Body of pancreas (tissue), 4 donors: ENCODE data around the gene COLEC12. TPM values are rescaled to one million over a fixed set of nuclear protein-coding genes. Genes with fewer than 3 reads are reported as not detected.

Experiments used
- ATAC-seq: fragments of 150-250 bp; one replicate; pipeline ENCODE4 v1.9.1; 2016
- DNase-seq, 4 donors: peaks; one replicate each; pipeline ENCODE4 v3.0.0-alpha.2; 2019
- H3K27ac ChIP-seq, 4 donors: fragments of 200-600 bp; sonication (generic); 1 replicate in 3 of 4; 2 replicates in 1 of 4; pipeline versions ENCODE4 v1.5.1 to v1.6.1; 2016 to 2019; ENCODE audit warnings: mild to moderate bottlenecking in 1 of 4, mixed read lengths in 1 of 4, moderate library complexity in 1 of 4
- H3K27me3 ChIP-seq, 2 donors: fragments of 200-600 bp; sonication (generic); one replicate each; pipeline ENCODE4 v1.6.0; 2016; ENCODE audit warnings: mild to moderate bottlenecking in 1 of 2
- H3K36me3 ChIP-seq, 2 donors: fragments of 200-600 bp; sonication (generic); replicated peaks in 1 of 2; 2 replicates each; pipeline ENCODE4 v1.5.1; 2016; ENCODE audit warnings: low read depth in 2 of 2; ENCODE audit not compliant: insufficient read depth in 1 of 2
- H3K4me1 ChIP-seq: fragments of 200-600 bp; sonication (generic); one replicate; pipeline ENCODE4 v1.6.0; 2016
- H3K4me3 ChIP-seq, 2 donors: fragments of 200-600 bp; sonication (generic); 1 replicate in 1 of 2; 2 replicates in 1 of 2; pipeline ENCODE4 v1.5.1; 2016 to 2019
- H3K9me3 ChIP-seq, 3 donors: fragments of 200-600 bp; sonication (generic); 1 replicate in 2 of 3; 2 replicates in 1 of 3; pipeline ENCODE4 v1.5.1; 2016
- CTCF ChIP-seq, 7 experiments: fragments of 450-650 bp in 4 of 7; fragments of 200-600 bp in 3 of 7; sonication (generic) in 3 of 7; IDR thresholded peaks; one replicate each; pipeline ENCODE4 v1.5.1; 2016 to 2019; ENCODE audit warnings: antibody characterized with exemption in 7 of 7
- POLR2A ChIP-seq, 3 donors: fragments of 450-650 bp; IDR thresholded peaks; one replicate each; pipeline ENCODE4 v1.6.1; 2016; ENCODE audit warnings: antibody characterized with exemption in 3 of 3, mild to moderate bottlenecking in 2 of 3
- WGBS, 2 donors: methylation state at CpG; one replicate each; pipeline ENCODE4 v1.1.5; 2017; 5-methylcytosine and 5-hydroxymethylcytosine counted together
- intact Hi-C: fragments of 100-400 bp; cut with DNase I; formaldehyde crosslinking; loops from one replicate; pipeline ENCODE4 v1.15.1; 2023
- total RNA-seq, 2 donors: library from RNA; depleted of rRNA; stranded (reverse); fragments of >200 nt; gene quantifications; one replicate each; pipeline ENCODE4 v1.1.0, GENCODE V29; 2016

COLEC12 gene
- total RNA-seq, 2 donors from 2014 or later, result 3.6 to 4.2 TPM

- Histone ChIP-seq H3K27ac (peak overlapping the region in 3 of 4 donors; percentile 10 to 22 (median 21)), H3K27me3 (no peaks in the 10 kb centered on the region), H3K36me3 (no peaks in the 10 kb centered on the region), H3K4me3 (no peak overlapping the region), H3K4me1 (peaks cover 14% of the 10 kb centered on the region), H3K9me3 (no peaks in the 10 kb centered on the region)
- intact Hi-C loops, result no loop called here
- DNase-seq (peak in 3 of 4 donors; percentile 13 to 33 (median 14)), ATAC-seq (peak; percentile 77)
- WGBS, 2 donors, result 39 to 48% methylated on average over 6 of the region's 6 CpGs
- no peak for TF ChIP-seq POLR2A (IDR thresholded peaks at IDR 0.05)
- no peak for TF ChIP-seq CTCF (IDR thresholded peaks at IDR 0.05)
Measured at GRCh38 chr18:421247-422155, 79.0 kb downstream of the COLEC12 start.

GRCh38 chr18:420661-421246 lies 79.7 kb downstream of the COLEC12 start:
- intact Hi-C loops, result no loop called here
- WGBS, 2 donors, result 77 to 80% methylated on average over 3 of the region's 3 CpGs
- H3K4me1 ChIP-seq, result peaks cover 14% of the 10 kb centered on the region
- no peak overlapping the region for H3K4me3 ChIP-seq
- no peaks in the 10 kb centered on the region for H3K36me3 ChIP-seq
- no peaks in the 10 kb centered on the region for H3K27me3 ChIP-seq
- no peak for ATAC-seq
- DNase-seq, result no peak
- peak overlapping the region in 1 of 4 donors; percentile 22 for H3K27ac ChIP-seq
- TF ChIP-seq CTCF (IDR thresholded peaks at IDR 0.05), result no peak
- no peak for TF ChIP-seq POLR2A (IDR thresholded peaks at IDR 0.05)
- H3K9me3 ChIP-seq, result no peaks in the 10 kb centered on the region

GRCh38 chr18:419541-420175 lies 80.8 kb downstream of the COLEC12 start:
- Histone ChIP-seq H3K4me3 (no peak overlapping the region), H3K27ac (no peak overlapping the region), H3K36me3 (no peaks in the 10 kb centered on the region), H3K27me3 (no peaks in the 10 kb centered on the region), H3K4me1 (peaks cover 14% of the 10 kb centered on the region), H3K9me3 (no peaks in the 10 kb centered on the region)
- DNase-seq (no peak), ATAC-seq (no peak)
- intact Hi-C loops, result no loop called here
- no peak for TF ChIP-seq CTCF (IDR thresholded peaks at IDR 0.05)
- no peak for TF ChIP-seq POLR2A (IDR thresholded peaks at IDR 0.05)
- WGBS, 2 donors, result 80 to 84% methylated on average over 5 of the region's 5 CpGs

- H3K36me3 ChIP-seq, result no peaks in the 10 kb centered on the region
- no peaks in the 10 kb centered on the region for H3K9me3 ChIP-seq
- H3K27ac ChIP-seq, result no peak overlapping the region
- H3K4me3 ChIP-seq, result no peak overlapping the region
- H3K4me1 ChIP-seq, result peaks cover 14% of the 10 kb centered on the region
- H3K27me3 ChIP-seq, result no peaks in the 10 kb centered on the region
- no peak for TF ChIP-seq CTCF (IDR thresholded peaks at IDR 0.05)
- no peak for TF ChIP-seq POLR2A (IDR thresholded peaks at IDR 0.05)
- DNase-seq, result no peak
- no peak for ATAC-seq
- intact Hi-C loops, result no loop called here
- 89 to 92% methylated on average over 5 of the region's 5 CpGs for WGBS, 2 donors
Measured at GRCh38 chr18:417495-417894, 83.0 kb downstream of the COLEC12 start.
